Renal cortex interstitium (tissue), 11 donors: ENCODE measurements around the gene LPGAT1. TPM values are rescaled to one million over a fixed set of nuclear protein-coding genes. Genes with fewer than 3 reads are reported as not detected.

Experiments
- DNase-seq, 11 donors: peaks; one replicate each; pipeline ENCODE4 v3.0.0-alpha.2; 2013; ENCODE audit warnings: low read depth in 9 of 11, low spot score in 4 of 11; ENCODE audit errors: extremely low read depth in 1 of 11
- polyA plus RNA-seq, 3 donors: library from polyadenylated mRNA; unstranded; fragments of 120-200 nt; gene quantifications; one replicate each; pipeline ENCODE4 v1.2.1, GENCODE V29; 2013; ENCODE audit not compliant: insufficient read length in 3 of 3

The LPGAT1 gene
- polyA plus RNA-seq, 3 donors = 23.8 to 28.7 (median 27.6) TPM

DNA sequence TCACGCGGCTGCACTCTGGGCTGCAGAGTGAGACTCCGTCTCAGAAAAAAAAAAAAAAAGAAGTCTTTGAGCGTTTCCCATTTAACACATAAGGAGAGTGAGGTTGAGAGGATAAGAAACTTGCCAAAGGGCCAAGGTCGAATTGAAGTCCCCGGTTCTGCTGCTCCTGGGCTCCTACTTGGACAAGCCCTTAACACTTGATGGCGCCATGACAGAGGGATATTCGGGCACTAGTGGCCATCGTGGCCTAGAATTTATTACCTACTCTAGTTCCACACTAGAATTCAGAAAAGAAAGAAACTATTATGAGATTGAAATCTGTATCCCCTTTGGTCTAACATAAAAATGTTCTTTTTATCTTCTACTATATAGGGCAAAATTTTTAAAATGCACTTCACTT, 89.4 kb downstream of the LPGAT1 start:
- no peak for DNase-seq

DNA sequence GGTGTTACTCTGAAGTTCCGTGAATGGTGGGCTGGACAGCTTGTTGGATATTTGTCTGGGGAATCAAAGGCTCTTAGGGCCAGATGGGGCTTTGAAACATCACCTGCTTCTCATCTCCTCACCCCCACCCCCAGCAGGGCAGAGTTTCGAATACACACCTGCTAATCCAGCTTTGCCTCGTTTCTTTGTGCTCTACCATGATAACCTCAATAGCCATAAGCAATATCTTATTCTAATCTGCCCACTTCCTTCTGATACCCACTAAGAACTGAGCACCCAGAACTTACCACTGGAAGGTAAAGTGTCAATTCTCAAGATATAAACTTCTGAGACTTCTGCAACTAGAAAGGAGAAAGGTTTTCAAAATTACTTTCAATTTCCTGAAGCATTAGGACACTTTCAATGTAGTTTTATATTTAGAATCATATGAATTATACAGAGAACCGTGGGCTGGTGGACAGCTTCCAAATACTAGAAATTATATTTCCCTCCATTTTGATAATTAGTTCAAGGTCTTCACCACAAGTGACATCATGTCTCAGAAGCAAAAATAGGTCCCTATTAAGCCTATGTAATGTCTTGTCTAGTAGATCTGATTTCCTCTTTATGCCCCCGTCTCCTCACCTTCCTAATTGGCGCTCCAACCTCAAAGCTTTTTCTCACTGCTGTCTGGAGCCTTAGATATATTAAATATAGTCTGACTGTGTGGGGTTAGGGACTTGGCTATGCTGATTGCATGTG, 90.7 kb downstream of the LPGAT1 start:
- DNase-seq = no peak

DNA sequence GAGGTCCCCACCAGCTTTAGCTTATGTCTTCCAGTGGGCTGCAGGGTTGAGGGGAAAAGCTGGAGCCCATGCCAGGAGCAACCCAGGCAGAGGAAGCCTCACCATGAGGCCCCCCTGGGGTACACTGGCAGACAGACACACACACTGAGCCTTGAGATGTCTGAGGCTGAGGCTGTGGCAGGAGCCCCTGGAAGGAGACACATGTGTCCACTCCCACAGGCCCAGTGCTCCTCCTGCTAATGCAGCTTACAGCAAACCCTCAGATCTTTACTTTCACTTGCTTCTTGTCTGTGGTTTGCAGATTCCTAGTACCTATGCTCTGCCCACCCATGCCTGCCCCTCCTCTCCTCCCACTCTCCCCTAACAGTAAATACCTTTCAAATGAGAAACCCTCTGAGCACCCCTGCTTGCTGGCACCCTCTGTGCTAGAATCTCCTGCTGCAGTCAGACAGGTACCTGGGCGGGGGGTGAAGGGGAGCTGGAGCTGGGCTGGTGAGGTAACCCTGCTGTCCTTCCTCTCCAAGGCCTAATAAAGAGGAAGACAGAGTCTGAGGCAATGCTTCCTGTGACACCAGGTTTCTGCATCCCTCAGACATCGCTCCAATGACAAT, 91.8 kb downstream of the LPGAT1 start:
- DNase-seq = no peak

DNA sequence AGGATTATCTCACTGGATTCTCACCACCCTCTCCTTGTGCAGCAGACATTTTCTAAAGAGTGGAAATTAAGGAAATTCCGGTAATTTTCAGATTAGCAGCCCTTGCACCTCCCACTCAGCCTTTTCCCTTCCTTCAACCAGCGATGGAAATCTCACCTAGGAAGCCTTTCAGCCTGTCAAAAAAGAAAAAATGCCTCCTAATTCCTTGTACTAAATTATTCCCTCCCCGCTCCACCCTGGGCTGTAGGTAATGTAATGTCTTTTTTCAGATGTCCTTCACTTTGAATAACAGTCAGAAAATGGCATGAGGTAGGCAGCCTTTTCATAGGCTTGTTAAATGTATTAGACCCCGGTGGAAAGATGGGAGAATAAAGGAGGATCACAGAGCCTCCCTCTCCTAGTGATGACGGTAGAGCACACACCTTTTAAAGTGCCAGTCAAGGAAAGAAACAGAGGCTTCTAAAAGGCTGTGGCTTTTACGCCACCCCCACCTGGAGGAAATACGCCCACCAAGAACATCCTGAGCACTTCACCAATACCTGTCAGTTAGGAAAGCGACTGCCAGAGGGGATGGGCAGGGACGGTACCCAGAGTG, 92.4 kb downstream of the LPGAT1 start:
- DNase-seq = no peak

- no peak for DNase-seq
These were observed 93.2 kb downstream of the LPGAT1 start for GRCh38 chr1:211737115-211738035.

DNA sequence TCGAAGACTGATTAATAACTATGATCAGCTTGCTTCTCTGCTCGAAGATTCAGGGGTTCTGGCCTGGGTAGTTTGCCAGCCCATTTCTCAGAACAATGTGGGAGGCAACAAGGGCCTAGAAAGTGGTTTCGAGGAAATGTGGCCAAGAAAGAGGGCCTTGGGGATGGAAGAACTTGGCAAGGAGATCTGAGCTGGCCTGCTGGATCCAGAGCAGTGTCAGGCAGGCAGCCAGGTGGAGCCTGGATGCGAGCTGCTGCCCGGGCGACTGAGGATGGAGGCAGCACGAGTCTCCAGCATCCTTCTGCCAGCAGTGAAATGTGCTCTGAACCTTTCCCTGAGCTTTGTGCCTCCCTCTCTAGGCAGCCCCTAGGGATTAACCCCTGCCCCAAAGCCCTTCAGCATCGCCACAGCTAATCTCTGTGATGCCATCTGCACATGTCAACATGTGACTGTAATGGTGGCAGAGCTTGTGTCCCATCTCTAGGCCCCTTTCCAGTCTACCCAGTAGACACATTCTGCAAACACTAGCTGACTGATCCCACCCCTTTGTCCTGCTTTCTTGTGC, 94.1 kb downstream of the LPGAT1 start:
- DNase-seq = no peak

GRCh38 chr1:211735208-211736170, 95.1 kb downstream of the LPGAT1 start:
- no peak for DNase-seq

- no peak for DNase-seq
These were observed 95.8 kb downstream of the LPGAT1 start for GRCh38 chr1:211734791-211735190.

GRCh38 chr1:211734359-211734758, 96.2 kb downstream of the LPGAT1 start:
- DNase-seq = no peak

DNA sequence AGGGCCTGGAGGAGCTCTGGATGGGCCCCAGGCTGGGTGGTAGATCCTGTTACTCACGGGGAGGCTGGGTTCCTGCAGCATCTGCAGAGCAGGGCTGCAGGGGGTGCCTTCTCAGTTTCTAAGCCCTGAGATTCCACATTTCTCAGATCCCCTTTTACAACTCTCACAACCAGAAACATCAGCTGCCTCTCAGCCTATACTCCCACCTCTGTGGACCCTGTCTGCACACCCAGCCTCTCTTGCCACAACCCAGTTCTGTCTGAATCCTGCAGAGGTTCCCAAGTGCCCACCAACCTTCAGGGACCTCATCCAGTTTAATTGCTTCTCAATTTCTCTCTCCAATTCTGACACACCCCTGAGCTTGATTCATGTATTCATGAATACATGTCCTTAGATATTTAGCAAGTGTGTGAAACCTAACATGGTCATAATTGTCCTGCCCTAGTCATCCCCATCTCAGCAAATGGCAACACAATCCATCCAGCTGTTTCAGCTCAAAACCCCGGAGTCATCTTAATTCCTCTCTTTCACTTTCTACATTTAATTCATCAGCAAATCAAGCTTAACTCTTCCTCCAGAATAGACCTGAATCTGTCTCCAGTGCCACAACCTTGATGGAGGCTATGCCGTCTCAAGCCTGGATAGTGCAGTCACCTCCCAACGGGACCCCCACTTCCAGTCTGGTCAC, 98.1 kb downstream of the LPGAT1 start:
- DNase-seq = peak in 1 of 11 donors; percentile 28

- DNase-seq = no peak
These were observed 98.9 kb downstream of the LPGAT1 start for GRCh38 chr1:211731456-211732292.

- DNase-seq = no peak
These were observed 100.2 kb downstream of the LPGAT1 start for GRCh38 chr1:211730347-211730746.

DNA sequence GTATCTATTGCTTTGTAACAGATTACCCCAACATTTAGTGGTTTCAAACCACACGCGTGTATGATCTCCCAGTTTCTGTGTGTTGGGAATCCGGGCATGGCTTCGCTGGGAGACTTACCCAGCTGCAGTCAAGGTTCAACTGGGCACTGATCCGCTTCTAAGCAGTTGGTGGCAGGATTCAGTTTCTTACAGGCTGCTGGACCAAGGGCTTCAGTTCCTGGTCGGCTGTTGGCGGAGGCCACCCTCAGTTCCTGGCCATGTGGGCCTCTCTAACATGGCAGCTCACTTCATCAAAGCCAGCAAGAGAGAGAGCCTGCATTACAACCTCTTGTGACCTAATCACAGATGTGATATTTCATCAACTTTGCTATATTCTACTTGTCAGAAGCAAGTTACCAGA, 101.3 kb downstream of the LPGAT1 start:
- no peak for DNase-seq

- DNase-seq = no peak
These were observed 104.0 kb downstream of the LPGAT1 start for GRCh38 chr1:211726467-211726995.

DNA sequence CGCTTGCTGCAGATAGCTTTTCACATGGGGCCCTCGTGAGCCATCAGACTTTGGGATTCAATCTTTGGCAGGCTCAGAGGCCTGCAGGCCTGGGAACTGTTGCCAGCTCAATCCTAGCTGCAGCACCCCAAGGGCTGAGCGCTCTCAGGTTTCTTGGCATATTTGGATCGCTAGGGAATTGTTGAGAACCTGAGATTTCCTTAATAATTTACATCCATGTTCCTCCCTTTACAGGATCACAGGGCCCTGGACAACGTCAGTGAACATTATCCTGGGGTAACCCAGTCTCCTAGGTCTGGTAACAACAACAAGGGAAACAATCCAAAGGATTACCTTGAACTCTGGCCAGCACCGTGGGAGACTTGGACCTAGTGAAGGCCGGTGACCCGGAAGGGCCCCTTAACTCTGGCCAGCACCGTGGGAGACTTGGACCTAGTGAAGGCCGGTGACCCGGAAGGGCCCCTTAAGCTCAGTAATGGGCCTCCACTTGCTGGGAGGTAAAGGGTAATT, 105.8 kb downstream of the LPGAT1 start:
- no peak for DNase-seq

GRCh38 chr1:211723273-211723672, 107.3 kb downstream of the LPGAT1 start:
- DNase-seq = no peak
